Fibroblast of lung (primary cell): ENCODE results near the gene TOMM40. TPM values are rescaled to one million over a fixed set of nuclear protein-coding genes. Genes with fewer than 3 reads are reported as not detected.

Experiments used
- DNase-seq, 2 donors: peaks; one replicate each; pipeline versions ENCODE4 v3.0.0 to v3.0.0-alpha.2; 2010; ENCODE audit warnings: low read depth in 2 of 2
- H2AFZ ChIP-seq: 2 replicates; pipeline ENCODE4 v1.5.1; 2012; ENCODE audit warnings: low read length, control low read depth, inconsistent platforms
- H3K27ac ChIP-seq: 2 replicates; pipeline ENCODE4 v1.5.1; 2011; ENCODE audit warnings: low read length, control low read depth; ENCODE audit not compliant: insufficient read depth
- H3K27me3 ChIP-seq: 2 replicates; pipeline ENCODE4 v1.5.1; 2011; ENCODE audit warnings: mild to moderate bottlenecking, low read length; ENCODE audit not compliant: control insufficient read depth, insufficient read depth
- H3K36me3 ChIP-seq: 2 replicates; pipeline ENCODE4 v1.5.1; 2011; ENCODE audit warnings: low read length; ENCODE audit not compliant: control insufficient read depth, insufficient read depth
- H3K4me1 ChIP-seq: 2 replicates; pipeline ENCODE4 v1.5.1; 2011; ENCODE audit warnings: low read length; ENCODE audit not compliant: control insufficient read depth, insufficient read depth; ENCODE audit errors: extremely low read depth
- H3K4me2 ChIP-seq: 2 replicates; pipeline ENCODE4 v1.5.1; 2011; ENCODE audit warnings: low read length, control low read depth; ENCODE audit not compliant: insufficient read depth; ENCODE audit errors: extremely low read depth
- H3K4me3 ChIP-seq, 4 experiments: fragments of 200-600 bp in 1 of 4; sonication (generic) in 1 of 4; replicated peaks in 1 of 4; 2 replicates each; pipeline ENCODE4 v1.5.1; 2011 to 2016; ENCODE audit warnings: low read length in 4 of 4, low read depth in 3 of 4, mild to moderate bottlenecking in 3 of 4, control low read depth in 2 of 4, inconsistent platforms in 1 of 4, mixed read lengths in 1 of 4; ENCODE audit not compliant: insufficient read depth in 1 of 4; ENCODE audit errors: control extremely low read depth in 1 of 4
- H3K79me2 ChIP-seq: 2 replicates; pipeline ENCODE4 v1.5.1; 2012; ENCODE audit warnings: mild to moderate bottlenecking, low read length, inconsistent platforms; ENCODE audit not compliant: control insufficient read depth, insufficient read depth
- H3K9ac ChIP-seq: 2 replicates; pipeline ENCODE4 v1.5.1; 2011; ENCODE audit warnings: mild to moderate bottlenecking, low read length, control low read depth; ENCODE audit not compliant: insufficient read depth
- H3K9me3 ChIP-seq: 2 replicates; pipeline ENCODE4 v1.5.1; 2012; ENCODE audit warnings: low read depth, low read length; ENCODE audit not compliant: control insufficient read depth, insufficient read depth
- H4K20me1 ChIP-seq: 2 replicates; pipeline ENCODE4 v1.5.1; 2011; ENCODE audit warnings: low read length; ENCODE audit not compliant: control insufficient read depth, insufficient read depth; ENCODE audit errors: extremely low read depth
- CTCF ChIP-seq, 2 donors: IDR thresholded peaks in 1 of 2; conservative IDR thresholded peaks in 1 of 2; 1 replicate in 1 of 2; 2 replicates in 1 of 2; pipeline ENCODE4 v1.5.1; 2011 to 2012; ENCODE audit warnings: low read length in 2 of 2, control low read depth in 1 of 2, inconsistent platforms in 1 of 2, low read depth in 1 of 2, mild to moderate bottlenecking in 1 of 2
- EZH2 ChIP-seq: IDR thresholded peaks from 2 replicates; pipeline ENCODE4 v1.5.1; 2012; ENCODE audit warnings: low read length, control low read depth, mild to moderate bottlenecking; ENCODE audit errors: missing control alignments
- polyA plus RNA-seq, 2 donors: library from polyadenylated mRNA; depleted of rRNA in 1 of 2; stranded (reverse) in 1 of 2; unstranded in 1 of 2; fragments of >200 nt; gene quantifications; 2 replicates each; pipeline ENCODE4 v1.2.1, GENCODE V29; 2011 to 2012; ENCODE audit warnings: missing spikeins in 1 of 2
- total RNA-seq: library from RNA; depleted of rRNA; stranded (reverse); fragments of >200 nt; gene quantifications from 2 replicates; pipeline ENCODE4 v1.2.1, GENCODE V29; 2014

Gene TOMM40
- total and polyA plus RNA-seq, 2 donors (not counting 1 experiment from before 2014, with no cell fraction given): 21.8 to 32.1 TPM

- no peak overlapping the region for H3K4me2 ChIP-seq
- no peak overlapping the region for H3K27ac ChIP-seq
- no peaks in the 10 kb centered on the region for H3K27me3 ChIP-seq
- no peak overlapping the region for H3K9ac ChIP-seq
- peaks cover 4% of the 10 kb centered on the region for H3K36me3 ChIP-seq
- peaks cover 3% of the 10 kb centered on the region for H4K20me1 ChIP-seq
- no peak overlapping the region for H3K4me3 ChIP-seq
- peaks cover 77% of the 10 kb centered on the region for H3K79me2 ChIP-seq
- no peaks in the 10 kb centered on the region for H3K9me3 ChIP-seq
- H2AFZ ChIP-seq: no peak overlapping the region
- peaks cover 3% of the 10 kb centered on the region for H3K4me1 ChIP-seq
- DNase-seq: no peak
- TF ChIP-seq EZH2 (no peak), CTCF (conservative IDR thresholded peaks at IDR 0.05 in 1 of 2, IDR thresholded peaks at IDR 0.05 in 1 of 2; ENCODE audit: low read depth in 1 of 2, low read length in 2 of 2) (no peak)
Observed at GRCh38 chr19:44851427-44851826, 39.6 kb upstream of the TOMM40 start.

GRCh38 chr19:44855606-44856005 lies 35.4 kb upstream of the TOMM40 start:
- Histone ChIP-seq H3K27ac (no peak overlapping the region), H3K9me3 (no peaks in the 10 kb centered on the region), H3K27me3 (no peaks in the 10 kb centered on the region), H3K4me2 (no peak overlapping the region), H3K4me1 (no peaks in the 10 kb centered on the region), H3K36me3 (peaks cover 6% of the 10 kb centered on the region), H3K79me2 (peaks cover 46% of the 10 kb centered on the region), H3K9ac (no peak overlapping the region), H3K4me3 (no peak overlapping the region), H2AFZ (no peak overlapping the region), H4K20me1 (peaks cover 3% of the 10 kb centered on the region)
- DNase-seq: no peak
- TF ChIP-seq EZH2 (no peak), CTCF (conservative IDR thresholded peaks at IDR 0.05 in 1 of 2, IDR thresholded peaks at IDR 0.05 in 1 of 2; ENCODE audit: low read depth in 1 of 2, low read length in 2 of 2) (no peak)

GRCh38 chr19:44856421-44857083 lies 34.5 kb upstream of the TOMM40 start:
- peak in 1 of 2 donors; percentile 68 for DNase-seq
- TF ChIP-seq EZH2 (no peak), CTCF (conservative IDR thresholded peaks at IDR 0.05 in 1 of 2, IDR thresholded peaks at IDR 0.05 in 1 of 2; ENCODE audit: low read depth in 1 of 2, low read length in 2 of 2) (no peak)
- Histone ChIP-seq H2AFZ (no peak overlapping the region), H4K20me1 (peaks cover 3% of the 10 kb centered on the region), H3K36me3 (peaks cover 2% of the 10 kb centered on the region), H3K9ac (no peak overlapping the region), H3K27ac (no peak overlapping the region), H3K4me2 (no peak overlapping the region), H3K4me1 (no peaks in the 10 kb centered on the region), H3K27me3 (no peaks in the 10 kb centered on the region), H3K9me3 (no peaks in the 10 kb centered on the region), H3K79me2 (peaks cover 38% of the 10 kb centered on the region), H3K4me3 (no peak overlapping the region)
